ENCODE results near the gene ASPDH. TPM values are rescaled to one million over a fixed set of nuclear protein-coding genes. Genes with fewer than 3 reads are reported as not detected.

ASPDH gene
- total RNA-seq, 2 experiments from 2014 or later, result not detected

DNA sequence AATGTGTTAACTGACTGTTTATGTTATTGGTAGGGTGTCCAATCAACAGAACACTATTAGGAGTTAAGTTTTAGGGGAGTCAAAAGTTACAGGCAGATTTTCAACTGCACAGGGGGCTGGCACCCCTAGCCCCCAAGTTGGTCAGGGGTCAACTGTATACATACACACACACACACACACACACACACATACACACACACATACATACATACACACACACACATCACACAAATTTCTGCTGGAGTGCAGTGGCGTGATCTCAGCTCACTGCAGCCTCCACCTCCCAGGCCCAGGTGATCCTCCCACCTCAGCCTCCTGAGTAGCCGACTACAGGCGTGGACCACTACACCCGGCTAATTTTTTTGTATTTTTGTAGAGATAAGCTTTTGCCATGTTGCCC is 44.3 kb upstream of the ASPDH start:
- ChIA-PET CTCF (interaction anchor here (1.0 to 4.9 kb wide), 4 partner anchors 20 to 201 kb away, joined by 3 to 60 read pairs (median 8); no protein-coding TSS in a partner anchor), POLR2A (no interaction called here)
- H3K4me1 Mint-ChIP-seq (ENCODE audit: low read depth), result peaks cover 4% of the 10 kb centered on the region
- H3K27ac Mint-ChIP-seq, result no peak overlapping the region
- H3K27me3 Mint-ChIP-seq, result peaks cover 43% of the 10 kb centered on the region
- H3K9me3 Mint-ChIP-seq, result no peaks in the 10 kb centered on the region
- TF ChIP-seq, protein P1, sequence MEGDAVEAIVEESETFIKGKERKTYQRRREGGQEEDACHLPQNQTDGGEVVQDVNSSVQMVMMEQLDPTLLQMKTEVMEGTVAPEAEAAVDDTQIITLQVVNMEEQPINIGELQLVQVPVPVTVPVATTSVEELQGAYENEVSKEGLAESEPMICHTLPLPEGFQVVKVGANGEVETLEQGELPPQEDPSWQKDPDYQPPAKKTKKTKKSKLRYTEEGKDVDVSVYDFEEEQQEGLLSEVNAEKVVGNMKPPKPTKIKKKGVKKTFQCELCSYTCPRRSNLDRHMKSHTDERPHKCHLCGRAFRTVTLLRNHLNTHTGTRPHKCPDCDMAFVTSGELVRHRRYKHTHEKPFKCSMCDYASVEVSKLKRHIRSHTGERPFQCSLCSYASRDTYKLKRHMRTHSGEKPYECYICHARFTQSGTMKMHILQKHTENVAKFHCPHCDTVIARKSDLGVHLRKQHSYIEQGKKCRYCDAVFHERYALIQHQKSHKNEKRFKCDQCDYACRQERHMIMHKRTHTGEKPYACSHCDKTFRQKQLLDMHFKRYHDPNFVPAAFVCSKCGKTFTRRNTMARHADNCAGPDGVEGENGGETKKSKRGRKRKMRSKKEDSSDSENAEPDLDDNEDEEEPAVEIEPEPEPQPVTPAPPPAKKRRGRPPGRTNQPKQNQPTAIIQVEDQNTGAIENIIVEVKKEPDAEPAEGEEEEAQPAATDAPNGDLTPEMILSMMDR (IDR thresholded peaks at IDR 0.05), result no peak
- ATAC-seq, result no peak
- H3K36me3 Mint-ChIP-seq (ENCODE audit: low read depth), result no peaks in the 10 kb centered on the region
- H3K4me3 Mint-ChIP-seq, result no peak overlapping the region
- intact Hi-C loops (cut with micrococcal nuclease), result no loop called here
- DNase-seq, result no peak

DNA sequence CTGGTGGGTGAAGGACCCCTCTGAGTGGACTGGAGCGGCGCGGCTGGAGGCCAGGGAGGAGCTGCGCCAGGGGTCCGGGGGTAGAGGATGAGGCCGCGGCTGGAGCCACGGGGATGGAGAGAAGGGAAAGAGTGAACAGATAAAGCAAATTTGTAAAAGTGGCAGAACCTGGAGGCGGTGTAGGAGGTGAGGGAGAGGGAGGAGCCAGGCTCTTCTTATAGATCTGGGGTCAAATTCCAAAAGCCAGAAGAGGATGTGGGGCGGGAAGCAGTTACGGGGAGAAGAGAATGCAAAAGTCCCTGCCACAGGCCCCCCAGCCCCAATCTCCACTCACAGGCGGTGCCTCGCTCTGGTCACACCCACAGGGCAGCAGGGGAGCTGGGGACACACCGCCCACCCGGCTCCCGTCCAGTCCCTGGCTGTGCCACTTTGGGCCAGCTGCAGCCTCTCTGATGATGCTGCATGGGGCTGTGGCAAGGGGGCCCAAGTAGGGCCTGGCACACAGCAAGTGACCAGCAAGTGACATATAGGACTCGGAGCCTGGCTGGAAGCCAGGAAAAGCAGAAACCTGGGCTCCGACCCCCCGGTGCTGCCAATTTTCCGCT is 43.4 kb upstream of the ASPDH start:
- H3K27ac Mint-ChIP-seq, result no peak overlapping the region

DNA sequence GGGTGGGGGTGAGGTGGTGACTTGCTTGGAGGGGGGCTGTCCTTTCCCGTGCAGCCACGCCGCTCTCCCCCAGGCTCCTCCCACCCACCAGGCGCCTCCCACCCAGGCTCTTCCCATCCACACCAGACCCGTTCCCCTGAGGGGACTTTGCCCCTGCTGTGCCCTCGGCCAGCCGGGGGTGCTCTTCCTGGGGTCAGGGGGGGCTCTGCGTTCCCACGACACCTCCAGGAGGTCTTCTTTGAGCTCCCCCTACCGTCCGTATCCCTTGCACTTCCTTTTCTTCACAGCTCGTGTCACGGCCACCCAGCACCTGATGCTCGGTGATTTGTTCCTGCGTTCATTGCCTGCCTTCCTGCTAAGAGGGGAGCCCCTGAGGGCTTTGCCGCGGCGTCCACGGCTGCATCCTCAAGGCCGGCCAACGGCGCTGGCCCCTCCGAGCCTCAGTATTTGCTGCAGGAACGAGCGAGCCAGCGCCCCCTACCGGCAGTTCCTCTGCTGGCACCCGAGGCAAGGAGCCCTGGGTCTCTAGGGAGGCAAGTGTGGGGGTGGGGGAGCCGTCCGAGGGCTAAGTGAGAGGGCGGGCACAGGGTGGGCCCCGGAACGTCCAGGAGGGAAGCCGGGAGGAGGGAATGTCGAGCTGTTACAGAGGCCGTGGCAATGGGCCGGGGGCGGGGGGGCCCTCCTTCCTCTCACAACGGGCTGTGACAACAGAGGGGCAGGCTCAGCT is 42.7 kb upstream of the ASPDH start:
- TF ChIP-seq, protein P1 (IDR thresholded peaks at IDR 0.05), result peak; percentile 97
- no peaks in the 10 kb centered on the region for H3K9me3 Mint-ChIP-seq
- intact Hi-C loops (cut with micrococcal nuclease), result no loop called here
- ChIA-PET CTCF (interaction anchor here (0.6 to 4.9 kb wide), 46 partner anchors 8 to 794 kb away, joined by 3 to 60 read pairs (median 4); partner anchors contain the start of gene JOSD2), POLR2A (no interaction called here)
- H3K27ac Mint-ChIP-seq, result no peak overlapping the region
- peaks cover 7% of the 10 kb centered on the region for H3K4me1 Mint-ChIP-seq (ENCODE audit: low read depth)
- no peaks in the 10 kb centered on the region for H3K36me3 Mint-ChIP-seq (ENCODE audit: low read depth)
- DNase-seq, result peak; percentile 91
- peak; percentile 89 for ATAC-seq
- peak overlapping the region; percentile 61 for H3K4me3 Mint-ChIP-seq
- peaks cover 51% of the 10 kb centered on the region for H3K27me3 Mint-ChIP-seq

More for the DNA sequence above, 43.4 kb upstream of the ASPDH start:
- DNase-seq (no peak), ATAC-seq (no peak)
- ChIA-PET POLR2A (no interaction called here), CTCF (interaction anchor here (0.9 to 4.9 kb wide), 29 partner anchors 7 to 421 kb away, joined by 3 to 60 read pairs (median 4); partner anchors contain the start of gene JOSD2)
- intact Hi-C loops (cut with micrococcal nuclease), result no loop called here
- no peaks in the 10 kb centered on the region for H3K36me3 Mint-ChIP-seq (ENCODE audit: low read depth)
- peaks cover 7% of the 10 kb centered on the region for H3K4me1 Mint-ChIP-seq (ENCODE audit: low read depth)
- peaks cover 48% of the 10 kb centered on the region for H3K27me3 Mint-ChIP-seq
- H3K9me3 Mint-ChIP-seq, result no peaks in the 10 kb centered on the region
- TF ChIP-seq, protein P1 (IDR thresholded peaks at IDR 0.05), result no peak
- H3K4me3 Mint-ChIP-seq, result no peak overlapping the region

DNA sequence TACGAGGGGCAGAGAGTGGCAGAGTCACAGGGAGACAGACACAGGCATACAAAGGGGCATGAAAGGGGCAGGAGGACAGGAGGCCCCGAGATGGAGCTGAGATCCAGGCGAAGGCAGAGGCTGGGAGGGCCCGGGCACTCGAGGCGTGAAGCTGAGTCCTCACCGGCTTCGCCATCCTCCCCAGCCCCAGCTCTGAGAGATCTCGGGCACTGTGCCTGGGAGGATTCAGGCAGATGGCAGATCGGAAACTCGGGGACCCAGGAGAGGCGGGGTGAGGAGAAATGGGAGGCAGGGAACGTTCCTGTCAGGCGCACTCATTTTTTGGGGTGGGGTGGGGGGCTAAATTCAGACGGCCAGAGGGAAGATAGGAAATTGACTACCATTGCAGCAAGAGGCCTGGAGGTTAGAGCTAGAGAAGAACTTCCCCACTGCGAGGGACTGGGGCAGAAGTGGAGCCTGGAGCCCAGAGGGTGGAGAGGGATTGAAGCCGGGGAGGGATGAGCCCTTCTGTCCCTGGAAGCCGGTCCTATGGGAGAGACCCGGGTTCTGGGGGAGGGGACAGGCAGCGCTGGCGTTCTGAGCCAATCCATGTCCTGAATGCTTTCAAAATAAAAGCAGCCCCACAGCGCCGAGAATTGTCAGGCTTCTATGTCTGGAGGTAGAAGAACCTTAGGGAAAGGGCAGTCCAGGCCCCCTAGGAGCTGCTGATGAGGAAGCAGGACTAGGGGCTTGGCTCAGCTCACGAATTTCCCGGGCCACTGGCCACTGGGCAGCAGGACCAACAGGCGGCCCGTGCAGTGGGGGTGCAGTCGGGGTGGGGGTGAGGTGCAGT is 42.0 kb upstream of the ASPDH start:
- CTCF ChIA-PET, result interaction anchor here (0.6 to 4.9 kb wide), 44 partner anchors 8 to 795 kb away, joined by 3 to 60 read pairs (median 4); partner anchors contain the start of gene JOSD2
- Mint-ChIP-seq H3K27me3 (peaks cover 49% of the 10 kb centered on the region), H3K4me1 (ENCODE audit: low read depth) (peaks cover 7% of the 10 kb centered on the region), H3K4me3 (no peak overlapping the region), H3K36me3 (ENCODE audit: low read depth) (no peaks in the 10 kb centered on the region), H3K27ac (no peak overlapping the region), H3K9me3 (no peaks in the 10 kb centered on the region)
- no peak for ATAC-seq
- TF ChIP-seq, protein P1 (IDR thresholded peaks at IDR 0.05), result no peak
- POLR2A ChIA-PET, result no interaction called here
- intact Hi-C loops (cut with micrococcal nuclease), result no loop called here
- no peak for DNase-seq
